Smooth muscle cell of the brain vasculature (primary cell): ENCODE measurements around the gene USPL1.
A peak's percentile ranks its signal among the peaks of the same experiment; 100 is the strongest.
"Not testable (repeated sequence)": the region's sequence is repeated elsewhere in the genome, so short reads cannot be mapped to it uniquely, and the experiment has no call there.

Experiments used
- DNase-seq: peaks from one replicate; pipeline ENCODE4 v3.0.0-alpha.2; 2012; ENCODE audit warnings: low read depth, low spot score

The USPL1 gene

DNA sequence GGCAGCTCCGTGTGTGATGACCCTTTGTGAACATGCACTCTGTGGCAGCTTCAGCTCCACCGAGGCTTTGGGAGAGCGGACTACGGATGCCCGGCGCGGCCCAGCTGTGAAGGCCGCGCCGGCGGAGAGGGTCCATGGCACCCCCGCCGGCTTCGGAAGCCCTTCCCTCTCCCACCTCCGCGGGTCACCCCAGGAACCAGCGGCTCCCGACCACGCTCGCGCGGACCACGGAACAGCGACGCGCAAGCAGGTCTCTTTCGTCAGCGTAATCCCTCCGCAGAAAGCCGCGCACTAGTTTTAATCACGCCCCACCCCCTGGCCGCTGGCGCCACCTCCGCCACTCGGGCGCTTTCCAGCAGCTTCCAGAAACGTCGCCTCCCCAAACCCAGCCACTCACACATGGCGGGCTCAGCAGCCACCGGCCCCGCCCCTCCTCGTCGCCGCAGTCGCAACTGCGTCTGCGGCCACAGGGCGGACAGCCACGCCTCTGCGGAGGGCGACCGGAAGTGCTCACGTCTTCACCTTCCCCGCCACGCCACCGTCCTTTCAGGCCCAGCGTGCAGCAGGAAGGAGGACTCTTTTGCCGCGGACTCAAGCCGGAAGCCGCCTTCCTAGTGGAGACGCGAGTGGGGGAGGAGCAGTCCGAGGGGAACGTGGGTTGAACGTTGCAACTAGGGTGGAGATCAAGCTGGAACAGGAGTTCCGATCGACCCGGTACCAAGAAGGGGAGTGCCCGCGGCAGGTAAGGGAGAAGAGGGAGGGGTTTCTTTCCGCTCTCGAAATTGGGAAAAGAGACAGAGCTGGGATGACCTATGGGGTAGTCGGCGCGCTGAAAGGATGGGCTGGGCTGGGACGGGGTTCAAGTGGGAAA lies at the start of gene USPL1:
USPL1 (plus strand) TSS at position 606 of the 871 bp plus-strand sequence. CDS start 3,221 bp downstream, outside the sequence.
- DNase-seq = peak; percentile 96

- DNase-seq = peak; percentile 69
Observed at GRCh38 chr13:30569901-30570576, 47.7 kb upstream of the USPL1 start.

GRCh38 chr13:30570691-30571090 lies 47.0 kb upstream of the USPL1 start:
- DNase-seq = no peak

- DNase-seq = peak; percentile 36
Observed at GRCh38 chr13:30572859-30573275, 44.9 kb upstream of the USPL1 start.

GRCh38 chr13:30576528-30576927 lies 41.2 kb upstream of the USPL1 start:
- DNase-seq = no peak

DNA sequence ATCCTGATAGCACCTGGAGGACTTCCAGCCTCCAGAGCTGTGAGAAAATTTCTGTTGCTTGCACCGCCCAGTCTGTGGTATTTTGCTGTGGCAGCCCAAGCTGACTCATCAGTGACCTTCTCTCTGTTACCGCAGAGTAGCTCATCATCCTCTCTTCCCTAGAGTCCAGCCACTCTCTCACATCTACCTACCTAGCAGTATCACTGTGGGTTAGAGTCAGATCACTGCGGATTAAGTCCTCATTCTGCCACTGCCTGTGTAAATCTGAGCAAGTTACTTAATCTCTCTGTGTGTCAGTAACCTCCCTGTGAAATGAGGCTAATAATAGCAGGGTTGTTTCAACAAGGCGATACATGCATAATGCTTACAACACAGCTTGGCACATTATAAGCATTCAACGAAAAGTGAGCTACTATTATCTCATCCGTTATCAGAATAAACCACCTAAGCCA lies 40.3 kb upstream of the USPL1 start:
- DNase-seq = peak; percentile 33

DNA sequence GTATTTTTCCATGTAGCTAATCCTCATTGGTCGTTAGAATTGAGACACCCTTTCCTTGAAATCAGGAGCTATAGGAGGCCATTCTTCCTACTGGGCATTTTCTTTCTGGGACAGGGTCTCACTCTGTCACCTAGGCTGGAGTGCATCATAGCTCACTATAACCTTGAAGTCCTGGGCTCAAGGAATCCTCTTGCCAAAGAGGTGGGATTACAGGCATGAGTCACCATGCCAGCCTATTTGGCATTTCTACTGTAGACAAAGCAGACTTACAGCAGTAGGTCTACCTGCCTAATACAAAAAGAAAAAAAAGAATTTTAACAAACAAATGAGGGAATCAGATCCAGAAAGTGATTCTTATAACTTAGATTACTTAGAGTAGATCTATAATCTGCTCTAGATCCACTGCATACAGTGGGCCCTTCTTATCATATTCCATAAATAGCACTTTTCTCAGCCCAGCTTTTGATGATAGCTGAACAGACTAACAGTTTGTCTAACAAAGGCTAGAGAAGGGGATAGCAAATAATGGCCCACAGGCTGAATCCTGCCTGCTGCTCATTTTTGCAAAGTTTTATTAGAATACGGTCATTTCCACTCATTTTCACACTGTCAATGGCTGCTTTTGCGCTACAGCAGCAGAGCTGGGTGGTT lies 36.7 kb upstream of the USPL1 start:
- DNase-seq = no peak

DNA sequence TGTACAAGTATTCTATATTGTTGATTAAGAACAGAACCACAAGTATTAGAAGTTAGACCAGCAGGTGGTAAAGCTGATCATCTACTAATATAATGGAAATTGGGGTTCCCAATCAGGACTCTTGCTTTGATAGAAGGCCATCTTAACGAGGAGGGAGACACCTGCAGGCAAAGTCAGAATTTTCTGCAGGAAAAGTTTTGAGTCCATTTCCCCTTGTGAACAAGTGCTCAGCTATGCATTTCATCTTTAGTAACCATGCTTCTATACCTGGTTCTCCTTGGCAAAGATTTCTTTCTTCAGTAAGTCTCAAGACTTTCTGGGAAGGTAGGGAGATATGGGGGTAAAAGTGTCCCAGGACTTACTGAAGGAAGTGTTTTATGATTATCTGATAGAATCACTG lies 36.1 kb upstream of the USPL1 start:
- no peak for DNase-seq

DNA sequence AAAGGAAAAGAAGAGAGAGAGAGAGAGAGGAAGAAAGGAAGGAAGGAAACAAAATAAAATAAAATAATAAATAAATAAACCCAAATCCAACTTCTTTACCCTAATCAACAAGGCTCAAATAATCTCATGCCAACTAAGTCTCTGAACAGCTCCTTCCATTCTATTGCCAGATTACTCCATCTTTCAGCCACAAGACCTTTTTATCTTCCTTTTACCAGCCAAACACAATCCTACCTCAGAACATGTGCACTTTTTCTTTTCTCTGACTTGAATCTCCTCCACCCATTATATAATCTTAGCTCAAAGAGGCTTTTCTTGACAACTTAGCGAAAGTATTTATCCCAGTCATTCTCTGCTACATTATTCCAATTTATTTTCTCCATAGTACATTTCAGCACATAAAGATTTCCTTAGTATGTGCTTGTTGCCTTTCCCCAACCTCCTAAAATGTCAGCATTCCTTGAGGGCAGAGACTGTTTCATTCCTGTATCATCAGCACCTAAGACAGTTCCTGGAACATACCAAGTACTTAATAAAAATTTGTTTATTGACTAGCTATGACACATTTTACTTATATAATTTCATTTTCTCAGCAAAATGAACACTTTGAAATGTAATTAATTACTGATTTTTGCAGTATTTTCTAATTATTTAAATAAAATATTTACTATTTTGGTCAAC lies 33.5 kb upstream of the USPL1 start:
- DNase-seq = no peak

DNA sequence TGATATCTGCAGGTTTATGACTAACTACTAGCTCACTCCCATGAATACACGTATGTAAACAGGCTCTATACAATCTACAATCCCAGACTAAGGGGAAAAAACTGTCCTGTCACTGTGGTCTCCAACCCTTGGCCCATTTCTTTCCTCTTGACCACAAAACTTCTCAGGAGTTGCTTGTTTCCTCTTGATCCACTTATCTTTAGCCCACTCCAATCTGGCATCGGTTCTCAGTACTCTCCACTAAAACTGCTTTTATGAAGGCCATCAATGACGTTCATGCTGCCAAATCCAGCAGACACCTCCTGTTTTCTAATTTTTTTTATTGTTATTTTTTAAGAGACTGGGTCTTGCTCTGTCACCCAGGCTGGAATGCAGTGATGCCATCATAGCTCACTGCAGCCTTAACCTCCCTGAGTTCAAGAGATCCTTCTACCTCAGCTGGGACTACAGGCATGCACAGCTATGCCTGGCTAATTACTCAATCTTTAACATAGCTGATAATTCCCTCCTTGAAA lies 31.9 kb upstream of the USPL1 start:
- DNase-seq = no peak

GRCh38 chr13:30587231-30587630 lies 30.5 kb upstream of the USPL1 start:
- DNase-seq = no peak

GRCh38 chr13:30587739-30588138 lies 30.0 kb upstream of the USPL1 start:
- DNase-seq = no peak

GRCh38 chr13:30593001-30593400 lies 24.7 kb upstream of the USPL1 start:
- DNase-seq = no peak

DNA sequence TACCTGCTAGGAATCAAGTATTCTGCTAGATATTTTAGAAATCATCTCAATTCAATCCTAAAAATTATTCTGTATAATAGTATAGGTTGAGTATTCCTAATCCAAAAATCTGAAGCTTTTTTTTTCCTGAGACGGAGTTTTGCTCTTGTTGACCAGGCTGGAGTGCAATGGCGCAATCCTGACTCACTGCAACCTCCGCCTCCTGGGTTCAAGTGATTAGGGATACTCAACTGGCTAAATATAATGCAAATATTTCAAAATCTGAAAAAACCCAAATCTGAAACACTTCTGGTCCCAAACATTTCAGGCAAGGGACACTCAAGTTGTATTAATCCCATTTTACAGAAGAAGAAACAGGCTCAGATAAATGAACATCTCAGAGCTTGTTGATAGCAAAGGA lies 17.2 kb upstream of the USPL1 start:
- DNase-seq = no peak

DNA sequence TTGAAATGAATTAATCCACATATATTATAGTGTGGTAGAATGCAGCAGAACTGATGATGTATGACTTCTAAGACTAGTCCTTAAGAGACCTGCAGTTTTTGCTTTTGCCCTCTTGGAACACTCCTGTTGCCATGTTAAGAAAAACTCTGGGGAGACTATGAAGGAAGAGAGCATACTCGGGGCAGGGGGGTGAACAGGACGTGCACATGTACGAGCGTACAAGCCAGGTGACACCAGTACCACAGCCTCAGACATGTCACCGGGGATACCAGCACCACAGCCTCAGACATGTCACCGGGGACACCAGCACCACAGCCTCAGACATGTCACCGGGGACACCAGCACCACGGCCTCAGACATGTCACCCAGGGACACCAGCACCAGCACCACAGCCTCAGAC lies 15.9 kb upstream of the USPL1 start:
- no peak for DNase-seq

DNA sequence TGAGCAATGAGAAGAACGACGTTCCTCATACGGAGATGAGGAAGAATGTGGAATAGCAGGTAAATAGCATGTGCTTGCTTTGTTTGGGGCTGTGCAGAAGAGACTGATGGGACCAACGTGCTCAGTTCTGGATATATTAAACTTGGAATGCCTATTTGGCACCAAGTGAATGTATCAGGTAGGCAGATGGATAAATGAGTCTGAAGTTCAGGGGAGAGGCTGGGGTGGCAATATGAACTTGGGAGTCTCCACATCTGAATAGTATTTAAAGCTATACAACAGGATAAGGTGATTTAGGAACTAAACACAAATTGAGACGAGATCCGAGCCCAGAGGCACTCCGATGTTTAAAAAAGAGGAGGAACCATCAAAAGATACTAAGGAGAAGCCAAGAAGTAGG lies 12.7 kb upstream of the USPL1 start:
- no peak for DNase-seq

- DNase-seq = not testable (repeated sequence)
Observed at GRCh38 chr13:30607186-30607585, 10.5 kb upstream of the USPL1 start.

GRCh38 chr13:30607908-30608307 lies 9.8 kb upstream of the USPL1 start:
- DNase-seq = no peak

GRCh38 chr13:30608364-30608763 lies 9.4 kb upstream of the USPL1 start:
- DNase-seq = no peak

DNA sequence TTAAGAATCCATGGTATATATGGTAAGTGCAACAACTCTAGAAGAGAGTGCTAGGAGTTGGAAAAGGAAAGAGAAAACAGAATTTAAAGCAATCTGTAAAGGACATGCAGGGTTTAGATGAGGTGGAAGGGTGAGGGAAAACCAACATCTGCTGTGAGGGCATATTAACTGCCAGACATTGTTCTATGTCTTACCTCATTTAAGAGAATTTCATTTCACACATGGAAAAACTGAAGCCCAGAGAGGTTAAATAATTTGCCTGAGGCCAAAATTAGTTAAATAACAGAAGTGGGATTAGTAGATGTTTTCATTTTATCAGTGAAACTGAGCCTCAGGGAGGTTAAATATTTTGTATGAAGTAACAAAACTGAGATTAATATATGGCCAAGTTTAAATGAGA lies 7.4 kb upstream of the USPL1 start:
- no peak for DNase-seq

DNA sequence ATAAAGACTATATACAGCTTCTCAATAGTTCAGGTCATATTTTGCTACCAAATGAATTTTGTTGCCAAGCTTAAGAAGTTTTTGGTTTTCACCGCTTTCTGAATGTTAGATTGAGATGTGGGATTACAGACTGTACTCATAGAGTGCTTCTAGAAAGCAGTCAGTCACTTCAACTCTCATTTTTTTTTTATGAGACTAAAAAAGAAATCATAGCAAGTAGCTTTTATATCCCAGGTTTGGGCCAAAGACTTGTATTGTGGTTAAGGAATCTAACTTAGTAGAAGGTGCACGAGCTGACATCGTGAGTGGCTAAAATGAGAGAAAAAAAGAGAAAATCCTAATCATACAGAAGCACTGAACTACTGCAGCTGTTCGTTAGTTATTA lies 2.2 kb upstream of the USPL1 start:
- no peak for DNase-seq
